Endothelial cell of umbilical vein (primary cell): ENCODE results near the gene JAGN1. TPM values are rescaled to one million over a fixed set of nuclear protein-coding genes. Genes with fewer than 3 reads are reported as not detected.

Experiments
- BruUV-seq: library from RNA; stranded (reverse); fragments of 400-500 nt; replicated peaks from 2 replicates; lab custom pipeline; 2021; lab: Mats Ljungman, UMichigan
- CTCF ChIA-PET: fragments of 300-600, 350-600 bp; sonication (Branson Sonifier 250); formaldehyde crosslinking; loops from one replicate; lab custom pipeline; 2021; ENCODE audit warnings: antibody characterized with exemption, inconsistent platforms; lab: Charles Lee
- POLR2A ChIA-PET: fragments of 300-600, 350-600 bp; sonication (Branson Sonifier 250); formaldehyde crosslinking; loops from one replicate; lab custom pipeline; 2021; ENCODE audit warnings: antibody characterized with exemption, inconsistent platforms; lab: Charles Lee
- DNase-seq: peaks from one replicate; pipeline ENCODE4 v3.0.0-alpha.2; 2011; ENCODE audit warnings: low read depth, low spot score
- FAIRE-seq: peaks from 2 replicates; lab custom pipeline; 2011; peaks lifted over from hg19 to GRCh38; lab: Jason Lieb, UNC
- H2AFZ ChIP-seq: 2 replicates; pipeline ENCODE4 v1.6.0; 2012; ENCODE audit warnings: low read depth, low read length, control low read depth, inconsistent platforms
- H3K27ac ChIP-seq: 2 replicates; pipeline ENCODE4 v1.5.1; 2011; ENCODE audit warnings: low read depth, mild to moderate bottlenecking, control low read depth, low read length, moderate library complexity; ENCODE audit not compliant: insufficient read depth
- H3K27me3 ChIP-seq, 2 experiments: 2 replicates each; pipeline versions ENCODE4 v1.6.0 to v1.6.1; 2011; ENCODE audit warnings: low read length in 2 of 2, mixed read lengths in 1 of 2; ENCODE audit not compliant: control insufficient read depth in 2 of 2, insufficient read depth in 2 of 2
- H3K36me3 ChIP-seq, 2 experiments: 2 replicates in 1 of 2; 3 replicates in 1 of 2; pipeline ENCODE4 v1.5.1; 2011; ENCODE audit warnings: low read length in 2 of 2, mild to moderate bottlenecking in 1 of 2, moderate library complexity in 1 of 2; ENCODE audit not compliant: control insufficient read depth in 2 of 2, insufficient read depth in 2 of 2; ENCODE audit errors: extremely low read depth in 1 of 2
- H3K4me1 ChIP-seq: 3 replicates; pipeline ENCODE4 v1.5.1; 2011; ENCODE audit warnings: mild to moderate bottlenecking, low read length; ENCODE audit not compliant: control insufficient read depth, insufficient read depth; ENCODE audit errors: extremely low read depth
- H3K4me2 ChIP-seq: 2 replicates; pipeline ENCODE4 v1.6.1; 2011; ENCODE audit warnings: low read length, control low read depth, mixed read lengths; ENCODE audit not compliant: insufficient read depth
- H3K4me3 ChIP-seq, 3 experiments: fragments of 200-600 bp in 1 of 3; sonication (generic), shearing (Covaris generic) in 1 of 3; replicated peaks in 1 of 3; 2 replicates each; pipeline ENCODE4 v1.5.1; 2011 to 2016; ENCODE audit warnings: control low read depth in 3 of 3, low read length in 3 of 3, mild to moderate bottlenecking in 2 of 3, inconsistent platforms in 1 of 3, low read depth in 1 of 3, moderate library complexity in 1 of 3; ENCODE audit not compliant: insufficient read depth in 1 of 3
- H3K79me2 ChIP-seq: 2 replicates; pipeline ENCODE4 v1.6.0; 2012; ENCODE audit warnings: low read length, inconsistent platforms; ENCODE audit not compliant: control insufficient read depth, insufficient read depth
- H3K9ac ChIP-seq: replicated peaks from 2 replicates; pipeline ENCODE3; 2011; ENCODE audit warnings: low read length, control low read depth; ENCODE audit not compliant: insufficient read depth; ENCODE audit errors: extremely low read depth
- H3K9me1 ChIP-seq: replicated peaks from 3 replicates; pipeline ENCODE4 v1.6.0; 2011; ENCODE audit warnings: mild to moderate bottlenecking, low read length; ENCODE audit not compliant: control insufficient read depth, insufficient read depth; ENCODE audit errors: extremely low read depth
- H3K9me3 ChIP-seq: replicated peaks from 2 replicates; pipeline ENCODE4 v1.5.1; 2012; ENCODE audit warnings: low read length, inconsistent platforms; ENCODE audit not compliant: control insufficient read depth, insufficient read depth
- H4K20me1 ChIP-seq: replicated peaks from 2 replicates; pipeline ENCODE3; 2011; ENCODE audit warnings: mild to moderate bottlenecking, low read length; ENCODE audit not compliant: control insufficient read depth, insufficient read depth; ENCODE audit errors: extremely low read depth
- EZH2 ChIP-seq: IDR thresholded peaks from 2 replicates; pipeline ENCODE4 v1.6.1; 2012; ENCODE audit warnings: borderline replicate concordance, low read depth, mild to moderate bottlenecking, moderate library complexity, low read length, inconsistent platforms; ENCODE audit not compliant: severe bottlenecking
- FOS ChIP-seq: IDR thresholded peaks from 2 replicates; pipeline ENCODE4 v1.6.1; 2011; ENCODE audit warnings: mild to moderate bottlenecking, low read length, moderate library complexity, borderline replicate concordance; ENCODE audit not compliant: insufficient read depth
- GATA2 ChIP-seq: IDR thresholded peaks from 2 replicates; pipeline ENCODE4 v1.7.0; 2011; ENCODE audit warnings: low read depth, mild to moderate bottlenecking, moderate library complexity, mixed read lengths, low read length; ENCODE audit not compliant: insufficient read length, insufficient read depth
- JUN ChIP-seq: IDR thresholded peaks from 2 replicates; pipeline ENCODE4 v1.6.1; 2011; ENCODE audit warnings: borderline replicate concordance, low read depth; ENCODE audit not compliant: insufficient read length, insufficient read depth
- MAX ChIP-seq: IDR thresholded peaks from 2 replicates; pipeline ENCODE4 v1.6.1; 2011; ENCODE audit not compliant: insufficient read depth, insufficient read length
- MYC ChIP-seq: IDR thresholded peaks from one replicate; pipeline ENCODE4 v1.6.1; 2011; ENCODE audit warnings: mild to moderate bottlenecking, low read depth, low read length
- POLR2A ChIP-seq: IDR thresholded peaks from 2 replicates; pipeline ENCODE4 v1.6.1; 2012; ENCODE audit warnings: low read depth, mild to moderate bottlenecking, control low read depth, low read length
- POLR2AphosphoS5 ChIP-seq: IDR thresholded peaks from 2 replicates; pipeline ENCODE4 v1.6.1; 2012; ENCODE audit warnings: low read depth, mild to moderate bottlenecking, control low read depth, low read length, moderate library complexity; ENCODE audit not compliant: insufficient read depth
- dilution Hi-C: fragments of 300-500 bp; cut with MboI; formaldehyde crosslinking; loops from one replicate; pipeline ENCODE4 v1.15.0; 2019; ENCODE audit warnings: low sequenced_read_pairs; ENCODE audit not compliant: extremely low pct_ligation_motif_present
- intact Hi-C: fragments of 100-400 bp; cut with micrococcal nuclease; formaldehyde crosslinking; loops from one replicate; pipeline ENCODE4 v1.10.0; 2022
- polyA plus RNA-seq, 4 experiments: library from polyadenylated mRNA; depleted of rRNA in 3 of 4; stranded (reverse) in 3 of 4; unstranded in 1 of 4; fragments of >200 nt; gene quantifications; 2 replicates each; pipeline versions ENCODE4 v1.2.1 to v1.2.3, GENCODE V29; 2011 to 2012; ENCODE audit warnings: missing spikeins in 1 of 4
- total RNA-seq: library from RNA; stranded (reverse); gene quantifications from 2 replicates; pipeline ENCODE4 v1.2.3, GENCODE V29; 2021
- TF ChIP-seq, protein P1 (sequence below), 2 donors: IDR thresholded peaks; 1 replicate in 1 of 2; 2 replicates in 1 of 2; pipeline ENCODE4 v1.5.1; 2011; ENCODE audit warnings: low read length in 2 of 2, mild to moderate bottlenecking in 2 of 2, moderate library complexity in 2 of 2, control low read depth in 1 of 2, inconsistent platforms in 1 of 2, low read depth in 1 of 2; ENCODE audit not compliant: insufficient read depth in 1 of 2; ENCODE audit errors: extremely low read depth in 1 of 2

Gene JAGN1
- total and polyA plus RNA-seq, 2 donors (not counting 3 experiments of a cell fraction or from before 2014, with no cell fraction given), result 29.6 to 46.5 TPM

DNA sequence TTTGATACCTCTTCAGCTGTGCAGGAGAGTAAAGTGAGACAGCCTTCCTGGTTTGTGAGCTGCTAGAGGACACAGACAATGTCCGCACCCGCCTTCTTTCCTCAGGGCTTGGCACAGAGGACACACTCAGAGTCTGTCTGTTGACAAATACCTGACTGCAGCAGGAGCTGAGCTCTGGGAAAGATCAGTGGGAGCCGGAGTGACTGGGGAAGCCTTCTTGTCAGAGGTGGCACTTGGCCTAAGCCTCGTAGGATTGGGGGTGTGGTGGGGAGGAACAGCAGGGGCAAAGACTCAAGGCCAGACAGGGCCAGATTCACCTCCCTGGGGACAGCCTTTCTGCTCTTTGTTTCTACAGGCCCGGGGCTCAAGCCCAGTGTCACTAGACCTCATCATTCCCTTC lies 23.2 kb downstream of the JAGN1 start:
- no peaks in the 10 kb centered on the region for H3K27me3 ChIP-seq
- BruUV-seq, result no TSS peak
- H3K9me1 ChIP-seq, result no peaks in the 10 kb centered on the region
- H3K4me2 ChIP-seq, result no peak overlapping the region
- H2AFZ ChIP-seq, result no peak overlapping the region
- ChIA-PET CTCF (interaction anchor here (0.9 to 1.3 kb wide), 5 partner anchors 8 to 65 kb away, joined by 3 to 4 read pairs (median 3); no protein-coding TSS in a partner anchor), POLR2A (interaction anchor here (0.5 to 0.6 kb wide), 2 partner anchors 18 to 86 kb away, joined by 4 to 8 read pairs; no protein-coding TSS in a partner anchor)
- no peaks in the 10 kb centered on the region for H3K9me3 ChIP-seq
- TF ChIP-seq MYC (no peak), EZH2 (no peak), MAX (no peak), POLR2A (no peak), POLR2AphosphoS5 (no peak), JUN (no peak), FOS (no peak), GATA2 (no peak)
- TF ChIP-seq, protein P1, sequence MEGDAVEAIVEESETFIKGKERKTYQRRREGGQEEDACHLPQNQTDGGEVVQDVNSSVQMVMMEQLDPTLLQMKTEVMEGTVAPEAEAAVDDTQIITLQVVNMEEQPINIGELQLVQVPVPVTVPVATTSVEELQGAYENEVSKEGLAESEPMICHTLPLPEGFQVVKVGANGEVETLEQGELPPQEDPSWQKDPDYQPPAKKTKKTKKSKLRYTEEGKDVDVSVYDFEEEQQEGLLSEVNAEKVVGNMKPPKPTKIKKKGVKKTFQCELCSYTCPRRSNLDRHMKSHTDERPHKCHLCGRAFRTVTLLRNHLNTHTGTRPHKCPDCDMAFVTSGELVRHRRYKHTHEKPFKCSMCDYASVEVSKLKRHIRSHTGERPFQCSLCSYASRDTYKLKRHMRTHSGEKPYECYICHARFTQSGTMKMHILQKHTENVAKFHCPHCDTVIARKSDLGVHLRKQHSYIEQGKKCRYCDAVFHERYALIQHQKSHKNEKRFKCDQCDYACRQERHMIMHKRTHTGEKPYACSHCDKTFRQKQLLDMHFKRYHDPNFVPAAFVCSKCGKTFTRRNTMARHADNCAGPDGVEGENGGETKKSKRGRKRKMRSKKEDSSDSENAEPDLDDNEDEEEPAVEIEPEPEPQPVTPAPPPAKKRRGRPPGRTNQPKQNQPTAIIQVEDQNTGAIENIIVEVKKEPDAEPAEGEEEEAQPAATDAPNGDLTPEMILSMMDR (IDR thresholded peaks at IDR 0.05; ENCODE audit: extremely low read depth in 1 of 2, insufficient read depth in 1 of 2, low read depth in 1 of 2, low read length in 2 of 2), result no peak
- dilution Hi-C loops, result no loop called here
- FAIRE-seq, result no peak
- H3K4me3 ChIP-seq, result no peak overlapping the region
- no peak overlapping the region for H3K27ac ChIP-seq
- intact Hi-C loops, result no loop called here
- no peaks in the 10 kb centered on the region for H3K36me3 ChIP-seq
- H3K79me2 ChIP-seq, result no peaks in the 10 kb centered on the region
- H4K20me1 ChIP-seq, result no peaks in the 10 kb centered on the region
- H3K4me1 ChIP-seq, result peaks cover 13% of the 10 kb centered on the region
- H3K9ac ChIP-seq, result no peak overlapping the region
- DNase-seq, result no peak
